A673 (cell line): ENCODE measurements around the gene KCTD21.

Experiments used
- EZH2 ChIP-seq: fragments of 200-600 bp; sonication (generic); IDR thresholded peaks from 2 replicates; pipeline ENCODE4 v1.6.1; 2017; ENCODE audit warnings: borderline replicate concordance, low read depth, mild to moderate bottlenecking, mixed read lengths, antibody characterized with exemption, low read length; ENCODE audit not compliant: poor library complexity, severe bottlenecking
- TF ChIP-seq, protein P1 (sequence below): fragments of 300-800, 200-600 bp; sonication (generic); conservative IDR thresholded peaks from 2 replicates; pipeline ENCODE4 v1.5.1; 2017; ENCODE audit warnings: low read depth, mild to moderate bottlenecking, antibody characterized with exemption, low read length, moderate library complexity, mixed read lengths

DNA sequence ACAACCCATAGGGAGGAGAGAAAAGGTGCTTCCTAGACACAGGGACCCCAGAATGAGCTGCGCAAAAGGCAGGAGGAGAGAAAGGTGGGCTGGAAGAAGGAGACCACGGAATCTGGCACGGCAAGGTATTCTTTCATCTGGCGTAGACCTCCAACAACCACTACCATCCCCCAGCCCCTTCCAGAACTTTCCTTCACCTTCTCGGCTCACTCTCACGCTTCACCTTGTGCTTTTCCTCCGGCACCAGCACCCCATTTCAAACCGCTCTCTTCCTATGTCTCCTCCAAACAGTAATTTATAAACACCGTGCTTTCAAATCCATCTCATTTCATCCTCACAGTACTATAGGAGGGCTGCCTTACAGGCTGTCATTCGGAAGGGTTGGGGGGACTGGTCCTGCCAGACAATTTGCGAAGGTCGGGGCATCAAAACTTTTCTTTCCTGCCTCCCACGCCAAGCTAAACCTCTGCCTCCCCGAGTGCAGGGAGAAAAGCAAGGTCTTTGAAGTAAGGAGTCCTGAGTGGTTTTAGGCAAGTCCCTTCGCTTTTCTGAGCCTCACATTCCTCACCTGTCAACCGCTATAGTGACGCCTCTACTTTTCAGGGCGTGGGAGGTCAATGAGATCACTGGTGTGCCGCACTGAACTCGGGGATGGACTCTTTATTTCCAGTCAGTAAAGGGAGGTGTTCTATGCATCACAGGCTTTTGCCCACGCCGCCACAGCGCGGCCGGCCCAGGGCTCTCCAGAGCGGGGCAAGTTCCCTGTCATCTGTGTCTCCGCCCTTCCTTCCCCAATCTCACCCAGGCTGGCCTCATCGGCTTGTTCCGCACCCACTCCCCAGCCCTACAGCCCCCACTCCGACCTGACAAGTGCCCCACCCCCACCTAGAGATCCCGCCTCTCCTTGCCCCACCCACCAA lies 800 bp downstream of the KCTD21 start:
- TF ChIP-seq, protein P1, sequence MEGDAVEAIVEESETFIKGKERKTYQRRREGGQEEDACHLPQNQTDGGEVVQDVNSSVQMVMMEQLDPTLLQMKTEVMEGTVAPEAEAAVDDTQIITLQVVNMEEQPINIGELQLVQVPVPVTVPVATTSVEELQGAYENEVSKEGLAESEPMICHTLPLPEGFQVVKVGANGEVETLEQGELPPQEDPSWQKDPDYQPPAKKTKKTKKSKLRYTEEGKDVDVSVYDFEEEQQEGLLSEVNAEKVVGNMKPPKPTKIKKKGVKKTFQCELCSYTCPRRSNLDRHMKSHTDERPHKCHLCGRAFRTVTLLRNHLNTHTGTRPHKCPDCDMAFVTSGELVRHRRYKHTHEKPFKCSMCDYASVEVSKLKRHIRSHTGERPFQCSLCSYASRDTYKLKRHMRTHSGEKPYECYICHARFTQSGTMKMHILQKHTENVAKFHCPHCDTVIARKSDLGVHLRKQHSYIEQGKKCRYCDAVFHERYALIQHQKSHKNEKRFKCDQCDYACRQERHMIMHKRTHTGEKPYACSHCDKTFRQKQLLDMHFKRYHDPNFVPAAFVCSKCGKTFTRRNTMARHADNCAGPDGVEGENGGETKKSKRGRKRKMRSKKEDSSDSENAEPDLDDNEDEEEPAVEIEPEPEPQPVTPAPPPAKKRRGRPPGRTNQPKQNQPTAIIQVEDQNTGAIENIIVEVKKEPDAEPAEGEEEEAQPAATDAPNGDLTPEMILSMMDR: no peak
- TF ChIP-seq EZH2: no peak
